Muscle layer of colon (tissue), 2 donors: Measurements from ENCODE around the gene GLUL.

ENCODE experiments used
- H3K27ac ChIP-seq: one replicate; pipeline ENCODE4 v1.7.0; 2013; ENCODE audit warnings: low read depth, mild to moderate bottlenecking, low read length, moderate library complexity
- H3K27me3 ChIP-seq, 2 donors: one replicate each; pipeline ENCODE4 v1.7.0; 2013; ENCODE audit warnings: low read length in 2 of 2, mild to moderate bottlenecking in 2 of 2; ENCODE audit not compliant: insufficient read depth in 2 of 2, control insufficient read depth in 1 of 2
- H3K36me3 ChIP-seq: one replicate; pipeline ENCODE4 v1.7.0; 2013; ENCODE audit warnings: mild to moderate bottlenecking, low read length; ENCODE audit not compliant: insufficient read depth
- H3K4me1 ChIP-seq: one replicate; pipeline ENCODE4 v1.7.0; 2013; ENCODE audit warnings: mild to moderate bottlenecking, low read length; ENCODE audit not compliant: insufficient read depth
- H3K4me3 ChIP-seq, 2 donors: one replicate each; pipeline ENCODE4 v1.7.0; 2013; ENCODE audit warnings: low read length in 2 of 2, low read depth in 1 of 2, mild to moderate bottlenecking in 1 of 2, moderate library complexity in 1 of 2
- H3K9ac ChIP-seq: one replicate; pipeline ENCODE4 v1.7.0; 2013; ENCODE audit warnings: low read length
- H3K9me3 ChIP-seq: one replicate; pipeline ENCODE4 v1.7.0; 2013; ENCODE audit warnings: mild to moderate bottlenecking, low read length
- donor health status: abdominal sarcoma.
- donor health status: Adenocarcinoma of cecum.

The GLUL gene

GRCh38 chr1:182391362-182392049, at the start of gene GLUL:
Gene GLUL (minus strand): TSS chr1:182391790. CDS start chr1:182388737, 3,053 bp downstream.
- peaks cover 25% of the 10 kb centered on the region for H3K36me3 ChIP-seq
- no peaks in the 10 kb centered on the region for H3K27me3 ChIP-seq
- H3K27ac ChIP-seq = peak within 1 kb of the TSS; percentile 99
- H3K9ac ChIP-seq = peak within 1 kb of the TSS; percentile 93
- H3K9me3 ChIP-seq = no peaks in the 10 kb centered on the region
- peak within 1 kb of the TSS; percentile 86 to 94 for H3K4me3 ChIP-seq
- H3K4me1 ChIP-seq = peaks cover 23% of the 10 kb centered on the region

DNA sequence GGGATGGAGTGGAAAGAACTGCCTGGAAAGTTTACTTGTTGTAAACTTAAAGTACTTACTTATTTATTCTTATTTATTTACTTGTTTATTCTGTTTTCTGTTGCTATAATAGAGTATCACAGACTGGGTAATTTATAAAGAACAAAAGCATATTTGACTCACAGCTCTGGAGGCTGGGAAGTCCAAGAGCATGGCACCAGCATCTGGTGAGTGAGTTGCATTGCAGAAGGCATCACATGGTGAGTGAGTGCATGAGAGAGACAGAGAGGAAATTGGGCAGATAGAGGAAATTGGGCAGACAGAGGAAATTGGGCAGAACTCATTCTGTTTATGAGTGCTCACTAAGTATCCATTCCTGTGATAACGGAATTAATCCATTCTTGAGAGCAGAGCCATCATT, 46.7 kb upstream of the GLUL start:
- H3K4me3 ChIP-seq = no peak overlapping the region
- H3K9me3 ChIP-seq = no peaks in the 10 kb centered on the region
- no peaks in the 10 kb centered on the region for H3K27me3 ChIP-seq
- no peak overlapping the region for H3K9ac ChIP-seq
- H3K4me1 ChIP-seq = no peaks in the 10 kb centered on the region
- no peaks in the 10 kb centered on the region for H3K36me3 ChIP-seq
- no peak overlapping the region for H3K27ac ChIP-seq

DNA sequence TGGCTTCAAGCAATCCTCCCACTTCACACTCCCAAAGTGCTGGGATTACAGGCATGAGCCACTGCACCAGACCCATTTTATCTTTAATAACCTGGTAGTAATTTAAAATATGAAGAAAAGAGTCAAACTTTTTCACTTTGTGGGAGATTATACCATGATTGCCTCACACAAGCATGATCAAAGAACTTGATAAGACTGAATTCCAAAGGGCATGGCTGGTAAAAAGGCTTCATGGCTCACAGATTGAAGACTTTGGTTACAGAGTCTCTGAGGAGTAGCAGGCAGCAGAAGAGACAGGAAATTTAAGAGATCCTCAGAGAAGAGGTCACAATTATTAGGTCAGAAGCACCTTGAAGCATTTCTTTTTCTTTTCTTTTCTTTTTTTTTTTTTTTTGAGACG, 42.0 kb upstream of the GLUL start:
- Histone ChIP-seq H3K27me3 (no peaks in the 10 kb centered on the region), H3K9ac (no peak overlapping the region), H3K27ac (no peak overlapping the region), H3K4me1 (no peaks in the 10 kb centered on the region), H3K4me3 (no peak overlapping the region), H3K9me3 (no peaks in the 10 kb centered on the region), H3K36me3 (no peaks in the 10 kb centered on the region)

DNA sequence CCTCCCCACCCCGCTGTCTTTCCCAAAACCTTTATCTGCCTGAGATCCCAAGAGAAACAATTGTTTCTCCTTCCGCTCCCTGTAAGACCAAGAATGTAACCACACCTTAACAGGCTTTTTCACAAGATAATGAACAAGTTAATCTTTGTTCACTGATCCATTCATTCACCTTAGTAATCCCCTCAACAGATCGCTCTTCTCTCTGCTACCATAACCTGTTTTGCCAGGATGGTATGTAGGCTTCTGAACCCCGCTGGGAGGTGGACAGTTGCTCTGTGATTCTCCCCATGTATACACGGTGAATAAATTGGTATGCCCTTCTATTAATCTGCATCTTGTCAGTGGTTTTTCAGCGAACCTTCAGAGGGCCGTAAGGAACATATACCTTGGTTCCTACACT, 39.7 kb upstream of the GLUL start:
- Histone ChIP-seq H3K27me3 (no peaks in the 10 kb centered on the region), H3K36me3 (no peaks in the 10 kb centered on the region), H3K4me3 (no peak overlapping the region), H3K4me1 (no peaks in the 10 kb centered on the region), H3K9ac (no peak overlapping the region), H3K27ac (no peak overlapping the region), H3K9me3 (no peaks in the 10 kb centered on the region)

GRCh38 chr1:182430263-182431068, 38.9 kb upstream of the GLUL start:
- Histone ChIP-seq H3K9me3 (no peaks in the 10 kb centered on the region), H3K27ac (no peak overlapping the region), H3K36me3 (no peaks in the 10 kb centered on the region), H3K4me3 (no peak overlapping the region), H3K27me3 (no peaks in the 10 kb centered on the region), H3K4me1 (no peaks in the 10 kb centered on the region), H3K9ac (no peak overlapping the region)

DNA sequence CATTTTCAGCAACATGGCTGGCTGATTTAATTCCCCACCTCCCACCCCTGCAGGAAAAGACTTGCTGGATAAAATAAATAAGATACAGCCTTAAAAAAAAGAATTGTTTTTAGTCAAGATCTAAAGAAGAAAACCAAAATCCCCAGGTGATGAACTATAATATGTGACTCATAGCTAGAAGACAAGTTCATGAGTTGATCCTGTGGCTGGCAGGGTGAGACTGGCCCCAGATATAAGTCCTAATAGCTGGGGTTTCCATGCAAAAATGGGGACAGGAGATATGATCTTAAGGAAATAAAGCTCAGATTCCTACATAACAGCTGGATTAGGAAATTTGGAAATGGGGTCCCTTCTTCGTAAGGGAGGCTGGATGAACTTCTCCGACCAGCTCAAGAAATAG, 36.5 kb upstream of the GLUL start:
- no peaks in the 10 kb centered on the region for H3K36me3 ChIP-seq
- no peaks in the 10 kb centered on the region for H3K27me3 ChIP-seq
- no peak overlapping the region for H3K9ac ChIP-seq
- no peak overlapping the region for H3K4me3 ChIP-seq
- no peaks in the 10 kb centered on the region for H3K9me3 ChIP-seq
- no peaks in the 10 kb centered on the region for H3K4me1 ChIP-seq
- H3K27ac ChIP-seq = no peak overlapping the region

DNA sequence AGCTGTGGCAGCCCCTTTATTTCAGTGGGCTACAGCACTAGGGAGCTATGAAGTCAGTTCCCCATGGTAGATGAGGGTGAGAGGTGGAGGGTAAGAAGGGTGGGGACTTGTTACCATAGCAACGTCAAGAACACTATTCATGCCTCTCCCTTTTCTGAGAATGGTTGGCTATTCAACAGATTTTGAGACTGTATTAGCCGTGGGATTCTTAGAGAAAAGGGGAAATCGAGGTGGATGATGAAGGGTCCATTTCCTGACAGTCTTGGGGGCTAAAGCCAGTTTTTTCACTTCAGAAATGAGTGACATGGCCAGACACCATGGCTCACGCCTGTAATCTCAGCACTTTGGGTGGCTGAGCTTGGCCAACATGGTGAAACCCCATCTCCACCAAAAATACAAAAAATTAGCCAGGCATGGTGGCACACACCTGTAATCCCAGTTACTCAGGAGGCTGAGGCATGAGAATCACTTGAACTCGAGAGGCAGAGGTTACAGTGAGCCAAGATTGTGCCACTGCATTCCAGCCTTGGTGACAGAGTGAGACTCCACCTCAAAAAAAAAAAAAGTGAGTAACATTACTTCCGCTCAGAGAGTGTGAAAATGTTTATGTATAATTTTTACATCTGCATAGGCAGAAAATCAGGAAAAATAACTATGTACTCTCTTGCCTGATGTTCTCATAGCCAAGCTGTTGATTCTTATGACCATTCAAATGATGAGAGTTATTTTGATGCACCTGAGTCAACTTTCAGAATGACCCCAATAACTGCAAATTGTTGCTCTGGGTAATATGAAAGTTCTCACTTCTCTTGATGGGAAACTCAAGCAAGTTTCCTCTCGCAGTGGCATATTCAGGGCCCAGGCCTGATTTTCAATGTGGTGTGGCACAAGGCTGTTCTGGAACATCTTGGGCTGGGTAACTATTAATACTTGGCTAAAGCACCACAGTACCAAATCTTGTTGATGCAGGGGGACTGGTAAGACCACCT, 35.1 kb upstream of the GLUL start:
- no peak overlapping the region for H3K9ac ChIP-seq
- no peak overlapping the region for H3K4me3 ChIP-seq
- H3K36me3 ChIP-seq = no peaks in the 10 kb centered on the region
- no peak overlapping the region for H3K27ac ChIP-seq
- no peaks in the 10 kb centered on the region for H3K9me3 ChIP-seq
- H3K27me3 ChIP-seq = no peaks in the 10 kb centered on the region
- H3K4me1 ChIP-seq = no peaks in the 10 kb centered on the region

- H3K4me3 ChIP-seq = no peak overlapping the region
- no peaks in the 10 kb centered on the region for H3K9me3 ChIP-seq
- no peak overlapping the region for H3K9ac ChIP-seq
- H3K27me3 ChIP-seq = no peaks in the 10 kb centered on the region
- H3K36me3 ChIP-seq = no peaks in the 10 kb centered on the region
- peaks cover under 1% of the 10 kb centered on the region for H3K4me1 ChIP-seq
- no peak overlapping the region for H3K27ac ChIP-seq
Measured at GRCh38 chr1:182415789-182416188, 24.2 kb upstream of the GLUL start.

DNA sequence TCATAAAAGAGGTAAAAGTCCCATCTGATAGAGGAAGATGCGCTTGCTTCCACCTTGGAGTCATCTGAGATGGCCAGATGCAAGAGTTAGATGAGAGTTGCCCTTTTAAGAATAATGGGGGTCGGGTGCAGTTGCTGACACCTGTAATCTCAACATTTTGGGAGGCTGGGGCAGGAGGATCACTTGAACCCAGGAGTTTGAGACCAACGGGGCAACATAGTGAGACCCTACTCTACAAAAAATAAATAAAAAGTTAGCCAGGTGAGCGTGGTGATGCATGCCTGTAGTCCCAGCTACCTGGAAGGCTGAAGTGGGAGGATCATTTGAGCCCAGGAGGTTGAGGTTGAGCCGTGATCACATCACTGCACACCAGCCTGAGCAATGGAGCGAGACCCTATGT, 22.4 kb upstream of the GLUL start:
- Histone ChIP-seq H3K9me3 (no peaks in the 10 kb centered on the region), H3K4me1 (peaks cover 6% of the 10 kb centered on the region), H3K36me3 (no peaks in the 10 kb centered on the region), H3K27ac (no peak overlapping the region), H3K9ac (no peak overlapping the region), H3K27me3 (no peaks in the 10 kb centered on the region), H3K4me3 (no peak overlapping the region)

GRCh38 chr1:182413486-182413885, 21.9 kb upstream of the GLUL start:
- no peak overlapping the region for H3K4me3 ChIP-seq
- H3K9ac ChIP-seq = no peak overlapping the region
- H3K27ac ChIP-seq = no peak overlapping the region
- peaks cover 6% of the 10 kb centered on the region for H3K4me1 ChIP-seq
- no peaks in the 10 kb centered on the region for H3K36me3 ChIP-seq
- H3K9me3 ChIP-seq = no peaks in the 10 kb centered on the region
- H3K27me3 ChIP-seq = no peaks in the 10 kb centered on the region

GRCh38 chr1:182410620-182411273, 19.2 kb upstream of the GLUL start:
- Histone ChIP-seq H3K27ac (no peak overlapping the region), H3K4me3 (no peak overlapping the region)

More at GRCh38 chr1:182410620-182411273, 19.2 kb upstream of the GLUL start:
- Histone ChIP-seq H3K4me1 (peaks cover 6% of the 10 kb centered on the region), H3K9ac (no peak overlapping the region), H3K27me3 (no peaks in the 10 kb centered on the region), H3K9me3 (no peaks in the 10 kb centered on the region), H3K36me3 (no peaks in the 10 kb centered on the region)
